HL-60 (cell line): ENCODE measurements around the gene AGMO.

ENCODE experiments used
- CTCF ChIP-seq: IDR thresholded peaks from one replicate; pipeline ENCODE4 v1.5.1; 2011; ENCODE audit warnings: low read length, control low read depth, inconsistent platforms; ENCODE audit not compliant: insufficient read depth
- REST ChIP-seq: IDR thresholded peaks from 2 replicates; pipeline ENCODE4 v1.6.1; 2012; ENCODE audit warnings: low read depth; ENCODE audit not compliant: insufficient replicate concordance

- no peak for TF ChIP-seq REST
- no peak for TF ChIP-seq CTCF
Observed at GRCh38 chr7:15490291-15490690, 71.5 kb downstream of the AGMO start.
